Umbilical cord (tissue), 2 donors: ENCODE measurements around the gene DYSF. TPM values are rescaled to one million over a fixed set of nuclear protein-coding genes. Genes with fewer than 3 reads are reported as not detected.
A peak's percentile ranks its signal among the peaks of the same experiment; 100 is the strongest.

Source experiments
- DNase-seq: peaks from one replicate; pipeline ENCODE4 v3.0.0-alpha.2; 2015; ENCODE audit warnings: low spot score
- total RNA-seq: library from RNA; depleted of rRNA; stranded (reverse); fragments of >200 nt; gene quantifications from one replicate; pipeline ENCODE4 v1.2.3, GENCODE V29; 2014; ENCODE audit warnings: low replicate concordance; ENCODE audit not compliant: insufficient read depth

The DYSF gene
- total RNA-seq, 1 donor from 2014 or later, result 2.9 TPM

GRCh38 chr2:71602115-71602495 is 148.7 kb downstream of the DYSF start:
- DNase-seq, result no peak

DNA sequence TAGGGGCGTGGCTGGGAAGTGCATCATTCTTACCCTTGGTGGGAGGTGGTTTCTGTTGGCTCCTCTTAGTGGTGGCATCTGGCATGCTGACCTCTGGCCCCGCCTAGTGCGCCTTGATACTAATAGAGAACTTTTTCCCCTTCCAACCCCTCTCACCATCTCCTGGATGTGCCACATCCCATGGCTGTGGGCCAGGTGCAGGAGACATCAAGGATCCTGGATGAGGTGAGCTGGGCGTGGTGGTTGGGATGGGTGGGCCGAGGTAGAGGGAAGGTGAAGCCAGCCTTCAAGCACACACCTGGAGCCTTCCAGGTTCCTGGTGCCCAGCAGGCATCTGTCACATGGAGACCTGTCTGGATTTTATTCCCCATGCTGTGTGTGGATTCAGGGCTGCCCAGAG is 149.2 kb downstream of the DYSF start:
- no peak for DNase-seq

DNA sequence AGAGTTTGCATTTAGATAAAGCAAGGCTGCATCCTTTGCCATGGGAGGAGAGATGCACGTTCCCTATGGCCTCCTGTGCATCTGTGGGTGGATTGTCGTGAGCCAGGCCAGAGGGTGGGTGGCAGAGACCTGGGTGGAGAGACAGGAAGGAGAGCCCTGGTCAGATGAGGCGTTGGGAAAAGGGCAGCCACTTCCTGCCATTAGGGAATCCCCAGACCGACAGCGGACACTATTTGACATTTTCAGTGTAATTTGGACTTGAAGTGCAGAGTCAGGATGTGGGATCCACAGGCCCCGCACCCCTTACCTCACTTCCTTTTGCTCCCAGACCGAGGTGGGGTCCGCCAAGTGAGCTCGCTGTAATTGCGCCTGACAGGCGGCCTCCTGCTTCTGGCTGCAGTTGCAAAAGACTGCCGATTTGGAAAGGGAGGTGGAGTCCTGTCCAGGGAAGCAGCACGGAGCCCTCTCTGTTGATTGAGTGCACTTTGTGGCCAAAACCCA is 150.0 kb downstream of the DYSF start:
- DNase-seq, result peak; percentile 25

GRCh38 chr2:71603851-71604725 is 150.7 kb downstream of the DYSF start:
- no peak for DNase-seq

DNA sequence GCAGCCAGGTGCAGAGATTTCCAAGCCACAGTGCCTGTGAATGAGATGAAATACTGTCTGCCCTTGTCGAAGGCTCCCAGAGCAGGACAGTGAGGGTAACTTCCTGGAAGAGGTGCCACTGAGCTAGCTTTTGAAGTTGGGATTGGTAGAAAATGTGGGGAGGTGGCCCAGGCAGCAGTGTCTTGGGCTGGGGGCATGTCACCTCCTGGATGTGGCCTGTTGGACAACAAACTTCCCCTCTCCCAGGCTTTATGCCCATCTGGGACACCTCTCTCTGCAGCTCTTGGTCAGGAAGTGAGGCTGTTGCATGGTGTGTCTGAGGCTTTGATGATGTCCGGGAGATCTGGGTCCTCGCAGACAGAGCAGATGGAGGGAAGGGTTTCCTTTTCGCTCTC is 151.4 kb downstream of the DYSF start:
- no peak for DNase-seq

DNA sequence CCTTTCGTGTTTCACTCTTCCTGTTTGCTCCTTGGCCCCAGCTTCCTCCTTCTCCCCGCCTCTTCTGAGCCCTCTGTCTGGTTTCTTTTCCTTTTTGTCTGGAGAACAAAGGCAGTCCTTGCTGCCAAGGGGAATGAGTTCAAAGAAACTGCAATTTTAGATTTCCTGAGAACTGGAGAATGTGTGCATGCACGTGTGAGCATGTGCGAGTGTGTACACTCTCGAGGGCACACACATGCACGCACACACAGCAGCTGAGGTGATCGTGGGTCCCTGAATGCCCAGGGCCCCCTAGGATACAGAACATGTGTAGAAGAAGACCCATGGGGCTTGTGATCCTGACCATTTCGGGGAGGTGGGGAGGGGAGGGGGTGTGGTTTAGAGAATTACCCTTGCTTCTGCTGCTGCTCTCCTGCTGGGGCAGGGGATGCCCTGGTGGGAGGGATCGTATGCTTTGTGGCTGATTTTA is 151.8 kb downstream of the DYSF start:
- DNase-seq, result no peak

DNA sequence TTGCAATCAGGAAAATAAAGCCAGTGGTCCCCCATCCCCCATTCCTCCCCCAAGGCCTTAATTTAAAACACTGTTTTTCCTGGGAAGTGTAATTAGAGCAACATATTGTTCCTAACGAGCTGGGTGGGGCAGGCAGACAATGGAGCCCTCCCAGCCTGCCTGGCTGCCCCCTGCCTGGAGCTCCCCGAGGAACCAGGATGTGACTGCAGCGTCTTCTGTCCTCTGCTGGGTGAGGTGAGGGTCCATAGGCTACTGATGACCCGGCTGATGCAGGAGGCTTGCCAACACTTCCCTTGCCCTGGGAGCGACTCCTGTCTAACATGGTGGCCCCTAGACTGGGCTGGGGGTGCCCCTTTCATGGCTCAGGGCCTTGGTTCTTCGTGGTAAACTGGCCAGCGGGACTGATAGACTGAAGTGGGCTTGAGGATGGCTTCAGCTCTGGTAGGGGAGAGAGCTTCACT is 152.4 kb downstream of the DYSF start:
- DNase-seq, result no peak

DNA sequence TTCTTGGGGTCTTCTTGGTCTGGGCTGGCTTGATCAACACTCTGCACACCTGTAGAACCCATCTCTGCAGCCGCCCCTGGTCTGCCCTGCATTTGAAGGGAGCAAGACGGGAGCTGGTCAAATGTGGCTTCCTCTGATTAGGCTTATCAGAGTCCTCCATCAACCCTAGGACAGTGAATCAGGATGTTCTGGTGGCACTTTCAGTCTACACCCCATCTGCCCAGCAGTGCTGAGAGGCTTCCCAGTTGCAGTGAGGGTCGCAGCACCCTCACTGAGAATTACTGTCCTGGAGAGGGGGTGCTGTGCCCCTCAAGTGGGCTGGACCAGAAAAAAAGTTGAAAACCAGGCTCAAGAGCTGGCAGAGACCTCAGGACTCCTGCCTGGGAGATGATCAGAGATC is 152.9 kb downstream of the DYSF start:
- DNase-seq, result no peak

DNA sequence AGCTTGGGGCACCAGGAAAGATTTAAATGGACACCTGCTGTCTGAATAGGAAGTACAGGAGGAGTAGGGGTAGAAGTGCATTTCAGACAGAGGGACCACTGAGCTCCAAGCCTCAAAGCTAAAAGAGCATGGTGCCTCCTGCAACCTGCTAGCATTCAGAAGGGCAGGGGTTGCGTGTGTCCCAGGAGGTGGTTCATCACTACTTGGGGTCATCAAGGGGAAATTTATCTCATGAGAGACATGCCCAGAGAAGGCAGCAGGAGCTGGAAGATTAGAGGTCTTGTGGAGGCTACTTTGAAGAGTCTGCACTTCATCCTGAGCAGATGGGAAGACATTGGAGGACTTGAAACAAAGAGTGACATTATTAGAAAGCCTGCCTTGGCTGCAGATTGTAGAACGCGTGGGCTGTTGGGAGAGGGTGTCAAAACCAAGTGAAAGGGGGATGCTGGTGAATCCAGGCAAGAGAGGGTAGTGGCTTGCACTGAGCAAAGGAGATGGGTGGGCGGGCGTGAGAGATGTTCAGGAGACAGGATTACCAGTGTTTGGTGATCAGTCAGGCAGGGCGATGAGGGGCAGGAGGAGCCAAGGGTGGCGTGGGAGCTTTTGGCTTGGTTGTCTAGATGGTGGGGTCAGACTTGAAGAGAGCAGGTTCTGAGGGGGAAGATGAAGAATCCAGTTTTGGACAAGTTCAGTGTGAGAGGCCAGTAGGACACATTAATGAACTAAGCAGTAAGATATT is 154.0 kb downstream of the DYSF start:
- DNase-seq, result no peak

DNA sequence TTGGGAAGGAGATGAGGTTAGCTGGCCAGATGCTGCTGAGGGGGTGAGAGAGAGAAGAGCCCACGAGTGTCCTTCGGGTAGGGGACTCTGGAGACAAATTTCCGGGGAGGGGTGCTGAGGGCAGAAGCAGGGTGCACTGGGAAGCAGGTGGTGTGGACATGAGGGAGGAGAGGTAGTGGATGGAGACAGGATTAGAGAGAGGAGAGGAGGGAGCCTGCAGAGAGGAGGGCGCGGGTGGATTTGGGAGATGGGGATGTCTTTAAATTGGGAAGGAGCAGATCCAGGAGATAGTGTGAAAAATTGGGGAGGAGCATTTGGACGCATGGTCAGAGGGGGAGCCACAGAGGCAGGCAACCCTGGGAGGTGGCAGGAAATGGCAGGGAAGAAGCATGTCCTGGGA is 154.7 kb downstream of the DYSF start:
- DNase-seq, result no peak

- DNase-seq, result no peak
Observed at GRCh38 chr2:71608441-71608840, 155.1 kb downstream of the DYSF start.

- DNase-seq, result no peak
Observed at GRCh38 chr2:71609029-71609428, 155.7 kb downstream of the DYSF start.

- DNase-seq, result no peak
Observed at GRCh38 chr2:71609441-71609840, 156.1 kb downstream of the DYSF start.

DNA sequence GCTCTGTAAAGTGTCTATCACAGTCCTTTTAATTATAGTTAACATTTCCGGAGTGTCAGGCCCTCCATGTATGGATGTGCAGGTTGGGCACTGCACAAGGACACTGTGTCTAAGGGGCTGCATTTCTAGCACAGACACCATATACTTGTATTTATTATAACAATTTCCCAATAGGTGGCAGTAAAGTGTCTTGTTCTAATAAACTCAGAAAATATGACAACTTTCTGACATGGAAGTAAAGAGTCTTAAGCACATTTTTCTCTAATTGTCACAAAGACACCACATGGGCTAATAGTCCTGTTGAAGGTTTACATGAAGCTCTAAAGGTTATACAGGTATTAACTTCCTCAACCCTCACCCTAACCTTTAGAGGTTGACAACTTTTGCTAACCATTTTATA is 156.6 kb downstream of the DYSF start:
- DNase-seq, result peak; percentile 29

- no peak for DNase-seq
Observed at GRCh38 chr2:71610671-71611070, 157.3 kb downstream of the DYSF start.

GRCh38 chr2:71611247-71611646 is 157.9 kb downstream of the DYSF start:
- DNase-seq, result no peak

- no peak for DNase-seq
Observed at GRCh38 chr2:71611781-71612527, 158.6 kb downstream of the DYSF start.

- DNase-seq, result no peak
Observed at GRCh38 chr2:71612581-71613402, 159.4 kb downstream of the DYSF start.

- no peak for DNase-seq
Observed at GRCh38 chr2:71613403-71613952, 160.1 kb downstream of the DYSF start.
